B cell (primary cell): ENCODE results near the gene JCHAIN. TPM values are rescaled to one million over a fixed set of nuclear protein-coding genes. Genes with fewer than 3 reads are reported as not detected.

Experiments used
- ATAC-seq: fragments of 200-7000 bp; cut with Tn5 transposase; one replicate; pipeline ENCODE4 v1.10.0; 2021; ENCODE audit warnings: low read depth, mild to moderate bottlenecking, moderate number of reproducible peaks, moderate library complexity
- CTCF ChIA-PET: fragments of 350-600 bp; sonication (Branson Sonifier 250); formaldehyde crosslinking; loops from one replicate; lab custom pipeline; 2021; ENCODE audit warnings: antibody characterized with exemption, inconsistent platforms; lab: Charles Lee
- POLR2A ChIA-PET: fragments of 350-600 bp; sonication (Branson Sonifier 250); formaldehyde crosslinking; loops from one replicate; lab custom pipeline; 2021; ENCODE audit warnings: antibody characterized with exemption; lab: Charles Lee
- DNase-seq: peaks from one replicate; pipeline ENCODE4 v3.0.0; 2013
- H2AFZ ChIP-seq: 2 replicates; pipeline ENCODE4 v1.6.1; 2012; ENCODE audit warnings: mild to moderate bottlenecking, low read depth, low read length; ENCODE audit not compliant: insufficient read depth, poor library complexity, severe bottlenecking
- H3K27ac ChIP-seq, 2 donors: 1 replicate in 1 of 2; 2 replicates in 1 of 2; pipeline ENCODE4 v1.5.1; 2012 to 2013; ENCODE audit warnings: low read length in 2 of 2, mild to moderate bottlenecking in 2 of 2, moderate library complexity in 1 of 2
- H3K27me3 ChIP-seq, 4 experiments: fragments of 200-600 bp in 1 of 4; sonication (generic) in 1 of 4; replicated peaks in 1 of 4; 1 replicate in 2 of 4; 2 replicates in 2 of 4; pipeline versions ENCODE4 v1.6.1 to v1.7.0; 2013 to 2016; ENCODE audit warnings: low read length in 3 of 4, mild to moderate bottlenecking in 2 of 4, mixed read lengths in 1 of 4, moderate library complexity in 1 of 4; ENCODE audit not compliant: insufficient read depth in 4 of 4, control insufficient read depth in 3 of 4; ENCODE audit errors: control extremely low read depth in 1 of 4
- H3K36me3 ChIP-seq, 2 experiments: replicated peaks in 1 of 2; 1 replicate in 1 of 2; 2 replicates in 1 of 2; pipeline versions ENCODE4 v1.6.1 to v1.7.1; 2013; ENCODE audit warnings: low read length in 1 of 2; ENCODE audit not compliant: insufficient read depth in 2 of 2, control insufficient read depth in 1 of 2; ENCODE audit errors: control extremely low read depth in 1 of 2, extremely low read depth in 1 of 2
- H3K4me1 ChIP-seq, 2 donors: fragments of 200-600 bp in 1 of 2; sonication (generic) in 1 of 2; 1 replicate in 1 of 2; 2 replicates in 1 of 2; pipeline versions ENCODE4 v1.5.1 to v1.6.1; 2013 to 2017; ENCODE audit warnings: low read length in 2 of 2; ENCODE audit not compliant: control insufficient read depth in 2 of 2, insufficient read depth in 2 of 2
- H3K4me2 ChIP-seq: replicated peaks from 2 replicates; pipeline ENCODE3; 2012; ENCODE audit warnings: mild to moderate bottlenecking, low read depth, low read length; ENCODE audit not compliant: poor library complexity, severe bottlenecking
- H3K4me3 ChIP-seq, 5 experiments: fragments of 200-600 bp in 1 of 5; sonication (generic) in 1 of 5; 1 replicate in 3 of 5; 2 replicates in 2 of 5; pipeline versions ENCODE4 v1.5.1 to v1.7.0; 2011 to 2016; ENCODE audit warnings: low read length in 4 of 5, mild to moderate bottlenecking in 4 of 5, low read depth in 2 of 5, control low read depth in 1 of 5, moderate library complexity in 1 of 5; ENCODE audit not compliant: insufficient read depth in 1 of 5; ENCODE audit errors: control extremely low read depth in 1 of 5, extremely low read depth in 1 of 5
- H3K79me2 ChIP-seq: fragments of 200-600 bp; sonication (generic); one replicate; pipeline ENCODE4 v1.6.0; 2016; ENCODE audit warnings: low read length; ENCODE audit not compliant: control insufficient read depth, insufficient read depth
- H3K9ac ChIP-seq: fragments of 200-600 bp; sonication (generic); 2 replicates; pipeline ENCODE4 v1.6.1; 2017; ENCODE audit warnings: mild to moderate bottlenecking, low read length, moderate library complexity
- H3K9me3 ChIP-seq, 3 donors: one replicate each; pipeline versions ENCODE4 v1.6.1 to v1.7.1; 2013; ENCODE audit warnings: low read length in 2 of 3; ENCODE audit not compliant: control insufficient read depth in 2 of 3, insufficient read depth in 1 of 3; ENCODE audit errors: control extremely low read depth in 1 of 3
- H4K20me1 ChIP-seq: 2 replicates; pipeline ENCODE4 v1.6.0; 2012; ENCODE audit warnings: mild to moderate bottlenecking, low read length; ENCODE audit not compliant: insufficient read depth, control insufficient read depth, poor library complexity, severe bottlenecking
- H3K27ac Mint-ChIP-seq: one replicate; pipeline ENCODE4 v1.8.0; 2021; ENCODE audit warnings: mixed read lengths
- H3K27me3 Mint-ChIP-seq: one replicate; pipeline ENCODE4 v1.8.0; 2021; ENCODE audit warnings: mixed read lengths
- H3K4me1 Mint-ChIP-seq: one replicate; pipeline ENCODE4 v1.8.0; 2021; ENCODE audit warnings: mixed read lengths
- H3K4me3 Mint-ChIP-seq: one replicate; pipeline ENCODE4 v1.8.0; 2021; ENCODE audit warnings: mixed read lengths
- H3K9me3 Mint-ChIP-seq: one replicate; pipeline ENCODE4 v1.8.0; 2022; ENCODE audit warnings: mixed read lengths; ENCODE audit not compliant: insufficient read depth
- EZH2 ChIP-seq: IDR thresholded peaks from 2 replicates; pipeline ENCODE4 v1.6.1; 2012; ENCODE audit warnings: borderline replicate concordance, low read depth, mild to moderate bottlenecking, moderate library complexity, low read length; ENCODE audit not compliant: insufficient read depth, poor library complexity, severe bottlenecking
- WGBS: methylation state at CpG from one replicate; pipeline ENCODE4 v1.1.5; 2013; ENCODE audit warnings: missing lambda C conversion rate; ENCODE audit not compliant: insufficient coverage; 5-methylcytosine and 5-hydroxymethylcytosine counted together
- intact Hi-C: fragments of 100-400 bp; cut with micrococcal nuclease; formaldehyde crosslinking; loops from one replicate; pipeline ENCODE4 v1.10.0; 2022
- polyA plus RNA-seq: library from polyadenylated mRNA; depleted of rRNA; stranded (reverse); fragments of >200 nt; gene quantifications from 2 replicates; pipeline ENCODE4 v1.2.3, GENCODE V29; 2012
- total RNA-seq, 2 donors: library from RNA; stranded (reverse); fragments of 120-200 nt in 1 of 2; gene quantifications; 1 replicate in 1 of 2; 2 replicates in 1 of 2; pipeline versions ENCODE4 v1.2.3 to v1.2.4, GENCODE V29; 2013 to 2022
- TF ChIP-seq, protein P1 (sequence below): fragments of 200-600 bp; IDR thresholded peaks from one replicate; pipeline ENCODE4 v1.8.0; 2022; ENCODE audit warnings: antibody characterized with exemption, mild to moderate bottlenecking

JCHAIN gene
- total and polyA plus RNA-seq, 2 donors (not counting 1 experiment from before 2014, with no cell fraction given): 90.8 to 441 TPM

DNA sequence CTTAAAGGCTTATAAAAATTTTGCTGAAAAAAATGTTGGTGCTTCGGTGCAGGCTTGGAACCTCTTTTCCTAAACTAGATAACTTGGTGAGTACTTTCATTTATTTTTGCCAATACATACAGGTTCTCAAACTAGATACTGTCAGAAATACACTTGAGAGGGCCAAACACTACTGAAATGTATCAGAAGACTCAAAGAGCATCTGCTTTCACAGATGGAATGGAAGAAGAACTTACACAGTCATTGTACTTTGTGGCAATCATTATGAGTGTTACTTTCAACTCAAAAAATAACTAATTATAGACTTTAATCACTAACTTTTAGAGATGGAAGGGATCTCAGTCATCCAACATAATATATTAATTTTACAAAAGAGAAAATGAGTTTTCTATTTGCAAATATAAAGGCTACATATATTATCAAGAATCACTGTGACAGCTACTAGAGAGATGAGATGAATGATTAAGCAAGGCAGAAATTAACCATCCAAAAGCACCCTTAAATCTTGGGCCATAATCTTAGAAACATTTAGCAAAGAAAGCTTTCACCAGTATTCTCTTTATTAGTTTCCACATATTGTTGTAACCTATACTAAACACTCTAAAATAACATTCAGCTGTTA is 36.7 kb downstream of the JCHAIN start:
- CTCF ChIA-PET: no interaction called here
- Mint-ChIP-seq H3K4me3 (no peak overlapping the region), H3K27ac (no peak overlapping the region), H3K4me1 (no peaks in the 10 kb centered on the region), H3K9me3 (no peaks in the 10 kb centered on the region), H3K27me3 (no peaks in the 10 kb centered on the region)
- Histone ChIP-seq H3K27ac (no peak overlapping the region), H3K79me2 (no peaks in the 10 kb centered on the region), H3K4me2 (no peak overlapping the region), H3K9me3 (no peaks in the 10 kb centered on the region), H3K4me3 (no peak overlapping the region), H4K20me1 (no peaks in the 10 kb centered on the region), H3K36me3 (no peaks in the 10 kb centered on the region), H3K4me1 (no peaks in the 10 kb centered on the region), H3K9ac (no peak overlapping the region), H3K27me3 (no peaks in the 10 kb centered on the region), H2AFZ (no peak overlapping the region)
- intact Hi-C loops: no loop called here
- POLR2A ChIA-PET: no interaction called here
- ATAC-seq (no peak), DNase-seq (no peak)
- WGBS: no CpG with 5 or more reads among the region's 1 CpG
- no peak for TF ChIP-seq EZH2
- TF ChIP-seq, protein P1, sequence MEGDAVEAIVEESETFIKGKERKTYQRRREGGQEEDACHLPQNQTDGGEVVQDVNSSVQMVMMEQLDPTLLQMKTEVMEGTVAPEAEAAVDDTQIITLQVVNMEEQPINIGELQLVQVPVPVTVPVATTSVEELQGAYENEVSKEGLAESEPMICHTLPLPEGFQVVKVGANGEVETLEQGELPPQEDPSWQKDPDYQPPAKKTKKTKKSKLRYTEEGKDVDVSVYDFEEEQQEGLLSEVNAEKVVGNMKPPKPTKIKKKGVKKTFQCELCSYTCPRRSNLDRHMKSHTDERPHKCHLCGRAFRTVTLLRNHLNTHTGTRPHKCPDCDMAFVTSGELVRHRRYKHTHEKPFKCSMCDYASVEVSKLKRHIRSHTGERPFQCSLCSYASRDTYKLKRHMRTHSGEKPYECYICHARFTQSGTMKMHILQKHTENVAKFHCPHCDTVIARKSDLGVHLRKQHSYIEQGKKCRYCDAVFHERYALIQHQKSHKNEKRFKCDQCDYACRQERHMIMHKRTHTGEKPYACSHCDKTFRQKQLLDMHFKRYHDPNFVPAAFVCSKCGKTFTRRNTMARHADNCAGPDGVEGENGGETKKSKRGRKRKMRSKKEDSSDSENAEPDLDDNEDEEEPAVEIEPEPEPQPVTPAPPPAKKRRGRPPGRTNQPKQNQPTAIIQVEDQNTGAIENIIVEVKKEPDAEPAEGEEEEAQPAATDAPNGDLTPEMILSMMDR: no peak

DNA sequence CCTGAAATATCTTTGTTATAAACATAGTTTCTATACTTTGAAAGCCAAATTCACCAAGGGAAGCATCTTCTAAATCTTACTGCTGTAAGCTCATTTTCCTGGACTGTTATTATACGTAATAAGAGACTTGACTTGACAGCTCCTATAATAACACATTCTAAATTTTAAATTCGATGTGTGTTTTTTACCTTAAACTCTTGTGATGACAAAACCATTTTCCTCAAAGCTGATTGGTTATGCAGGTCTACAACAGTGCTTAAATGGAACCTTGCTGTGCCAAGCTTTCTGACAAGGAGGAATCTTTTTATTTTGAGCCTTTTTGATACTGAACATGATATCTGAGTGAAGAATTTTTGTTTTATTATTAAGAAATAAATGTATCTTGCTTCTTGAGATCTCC is 37.9 kb downstream of the JCHAIN start, which contains the start of gene ENAM:
ENAM (plus strand) TSS at position 301 of the 400 bp plus-strand sequence. CDS start 757 bp downstream, outside the sequence.
- ChIA-PET POLR2A (no interaction called here), CTCF (no interaction called here)
- Mint-ChIP-seq H3K4me3 (no peak within 1 kb of the TSS), H3K27ac (no peak within 1 kb of the TSS), H3K27me3 (no peaks in the 10 kb centered on the region), H3K9me3 (no peaks in the 10 kb centered on the region), H3K4me1 (no peaks in the 10 kb centered on the region)
- H4K20me1 ChIP-seq: no peaks in the 10 kb centered on the region
- H3K9ac ChIP-seq: no peak within 1 kb of the TSS
- H3K4me1 ChIP-seq: no peaks in the 10 kb centered on the region
- no peaks in the 10 kb centered on the region for H3K79me2 ChIP-seq
- no peak within 1 kb of the TSS for H3K4me3 ChIP-seq
- H3K27me3 ChIP-seq: no peaks in the 10 kb centered on the region
- H3K36me3 ChIP-seq: no peaks in the 10 kb centered on the region
- no peaks in the 10 kb centered on the region for H3K9me3 ChIP-seq
- 100% methylated on average over 2 of the region's 2 CpGs for WGBS
- ATAC-seq: no peak
- H3K4me2 ChIP-seq: no peak within 1 kb of the TSS
- TF ChIP-seq, protein P1: no peak
- no peak for TF ChIP-seq EZH2
- no peak within 1 kb of the TSS for H3K27ac ChIP-seq
- DNase-seq: no peak
- no peak within 1 kb of the TSS for H2AFZ ChIP-seq
- intact Hi-C loops: no loop called here
